Prostate gland (tissue), 2 donors: Measurements from ENCODE around the gene ARFGEF2. TPM values are rescaled to one million over a fixed set of nuclear protein-coding genes. Genes with fewer than 3 reads are reported as not detected.
"Not testable (repeated sequence)": the region's sequence is repeated elsewhere in the genome, so short reads cannot be mapped to it uniquely, and the experiment has no call there.

Experiments used
- DNase-seq: peaks from one replicate; pipeline ENCODE4 v3.0.0-alpha.2; 2019; ENCODE audit warnings: low spot score
- H3K27ac ChIP-seq, 2 donors: fragments of 200-600 bp; sonication (generic); 2 replicates each; pipeline ENCODE4 v1.5.1; 2017 to 2019
- H3K27me3 ChIP-seq: fragments of 200-600 bp; sonication (generic); replicated peaks from 2 replicates; pipeline ENCODE4 v1.5.1; 2019; ENCODE audit not compliant: insufficient read depth
- H3K36me3 ChIP-seq, 2 donors: fragments of 200-600 bp; sonication (generic); 1 replicate in 1 of 2; 2 replicates in 1 of 2; pipeline versions ENCODE4 v1.5.1 to v1.8.1; 2017 to 2019
- H3K4me1 ChIP-seq: fragments of 200-600 bp; sonication (generic); replicated peaks from 2 replicates; pipeline ENCODE4 v1.5.1; 2019
- H3K4me3 ChIP-seq, 2 donors: fragments of 200-600 bp; sonication (generic); 2 replicates each; pipeline ENCODE4 v1.5.1; 2017 to 2019
- H3K9me3 ChIP-seq: fragments of 200-600 bp; sonication (generic); 2 replicates; pipeline ENCODE4 v1.5.1; 2017
- CTCF ChIP-seq, 4 experiments: fragments of 200-600 bp in 2 of 4; fragments of 450-650 bp in 2 of 4; sonication (generic) in 2 of 4; IDR thresholded peaks; 1 replicate in 3 of 4; 2 replicates in 1 of 4; pipeline ENCODE4 v1.5.1; 2016 to 2019; ENCODE audit warnings: antibody characterized with exemption in 4 of 4, mild to moderate bottlenecking in 2 of 4, moderate library complexity in 2 of 4
- POLR2A ChIP-seq: fragments of 450-650 bp; IDR thresholded peaks from one replicate; pipeline ENCODE4 v1.6.1; 2016; ENCODE audit warnings: antibody characterized with exemption, mild to moderate bottlenecking
- POLR2AphosphoS5 ChIP-seq: sonication (generic); formaldehyde crosslinking; IDR thresholded peaks from one replicate; pipeline ENCODE4 v1.6.1; 2017; ENCODE audit warnings: antibody characterized with exemption
- WGBS: methylation state at CpG from one replicate; pipeline ENCODE4 v1.1.5; 2018; 5-methylcytosine and 5-hydroxymethylcytosine counted together
- intact Hi-C: fragments of 100-400 bp; cut with DNase I; formaldehyde crosslinking; loops from one replicate; pipeline ENCODE4 v1.14.2; 2022
- small RNA-seq, 2 donors: library from RNA; depleted of rRNA; stranded (forward); fragments of <200 nt; gene quantifications; one replicate each; pipeline ENCODE3, GENCODE V24; 2016
- total RNA-seq, 2 donors: library from RNA; depleted of rRNA; stranded (reverse); fragments of >200 nt; gene quantifications; one replicate each; pipeline ENCODE4 v1.1.0, GENCODE V29; 2016

ARFGEF2 gene
- total RNA-seq, 2 donors from 2014 or later = 36.3 to 51.6 TPM

DNA sequence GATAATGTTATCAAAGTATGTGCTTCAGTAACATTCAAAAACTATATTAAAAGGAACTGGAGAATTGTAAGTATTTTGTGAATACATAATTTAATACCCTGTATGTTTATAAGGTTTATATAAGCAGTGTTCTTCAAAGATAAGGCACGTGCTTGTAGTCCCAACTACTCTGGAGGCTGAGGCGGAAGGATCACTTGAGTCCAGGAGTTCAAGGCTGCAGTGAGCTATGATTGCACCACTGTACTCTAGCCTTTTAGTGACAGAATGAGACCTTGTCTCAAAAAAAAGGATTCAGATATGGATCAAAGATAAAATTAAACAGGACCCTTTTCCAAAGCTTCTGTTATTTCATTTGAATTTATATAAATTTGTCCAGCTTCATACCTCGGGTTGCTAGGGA, 141.8 kb downstream of the ARFGEF2 start:
- Histone ChIP-seq H3K27ac (no peak overlapping the region), H3K4me1 (no peaks in the 10 kb centered on the region), H3K4me3 (no peak overlapping the region), H3K27me3 (no peaks in the 10 kb centered on the region), H3K9me3 (no peaks in the 10 kb centered on the region), H3K36me3 (no peaks in the 10 kb centered on the region)
- TF ChIP-seq POLR2A (no peak), CTCF (IDR thresholded peaks at IDR 0.05) (no peak), POLR2AphosphoS5 (no peak)
- 59% methylated on average over 3 of the region's 3 CpGs for WGBS
- intact Hi-C loops = no loop called here
- DNase-seq = no peak

DNA sequence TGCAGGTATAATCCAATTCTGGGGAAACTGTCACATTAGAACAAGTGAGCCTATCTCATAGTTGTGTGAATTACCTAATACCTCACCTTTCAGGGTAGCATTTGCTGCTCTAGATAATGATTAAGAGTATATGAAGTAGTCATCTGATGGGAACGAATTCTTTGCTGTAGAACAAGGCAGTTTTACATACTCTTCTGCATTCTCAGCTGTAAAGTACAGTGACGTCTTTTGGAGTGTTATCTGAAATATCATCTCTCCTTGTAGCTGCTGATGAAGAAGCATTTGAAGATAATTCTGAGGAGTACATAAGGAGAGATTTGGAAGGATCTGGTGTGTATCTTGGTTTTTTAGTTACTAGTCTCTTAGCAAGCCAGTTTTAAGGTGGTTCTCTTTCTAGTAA, 153.0 kb downstream of the ARFGEF2 start:
- no peak overlapping the region for H3K27ac ChIP-seq
- no peak for TF ChIP-seq CTCF (IDR thresholded peaks at IDR 0.05)
- TF ChIP-seq POLR2AphosphoS5 = no peak
- no peak for TF ChIP-seq POLR2A
- H3K9me3 ChIP-seq = no peaks in the 10 kb centered on the region
- H3K36me3 ChIP-seq = no peaks in the 10 kb centered on the region
- DNase-seq = no peak
- no peak overlapping the region for H3K4me3 ChIP-seq
- WGBS = 38% methylated on average over 2 of the region's 2 CpGs
- H3K4me1 ChIP-seq = no peaks in the 10 kb centered on the region
- H3K27me3 ChIP-seq = no peaks in the 10 kb centered on the region
- intact Hi-C loops = no loop called here

GRCh38 chr20:49078310-49078709, 156.8 kb downstream of the ARFGEF2 start:
- Histone ChIP-seq H3K36me3 (no peaks in the 10 kb centered on the region), H3K9me3 (no peaks in the 10 kb centered on the region), H3K4me3 (no peak overlapping the region), H3K27me3 (no peaks in the 10 kb centered on the region), H3K27ac (no peak overlapping the region), H3K4me1 (no peaks in the 10 kb centered on the region)
- no peak for DNase-seq
- intact Hi-C loops = no loop called here
- 89% methylated on average over 3 of the region's 3 CpGs for WGBS
- TF ChIP-seq POLR2AphosphoS5 (no peak), CTCF (IDR thresholded peaks at IDR 0.05) (no peak), POLR2A (no peak)

GRCh38 chr20:49082295-49082694, 160.8 kb downstream of the ARFGEF2 start:
- H3K27ac ChIP-seq, H3K4me3 ChIP-seq, intact Hi-C loops, H3K36me3 ChIP-seq, H3K27me3 ChIP-seq, DNase-seq, H3K4me1 ChIP-seq, H3K9me3 ChIP-seq: not testable (repeated sequence)
- WGBS = 92% methylated on average over 12 of the region's 12 CpGs

Small RNA genes lying within 50 kb of the gene (small RNA-seq; reads per million reads assigned to genes)
- 0 reads per million in 2 donors for gene SNAP23P1

Other genes starting within 250 kb of the ARFGEF2 start
- gene PREX1, start 93.7 kb upstream of the ARFGEF2 start, total RNA-seq = 10 to 100 TPM in 1 of 2 donors, 1 to 10 TPM in 1; 7.4 to 37.9 TPM
- gene CSE1L, start 124.6 kb downstream of the ARFGEF2 start, total RNA-seq = 10 to 100 TPM; 38.8 to 64.0 TPM